GM18517 (cell line): ENCODE results near the gene UQCR11.

ENCODE experiments used
- ATAC-seq: cut with Tn5 transposase; IDR thresholded peaks from one replicate; pipeline ENCODE4 v1.9.1; 2021; ENCODE audit warnings: mild to moderate bottlenecking, moderate library complexity; ENCODE audit not compliant: unreplicated experiment

UQCR11 gene

GRCh38 chr19:1618157-1619093 is 13.2 kb upstream of the UQCR11 start:
- ATAC-seq = no peak

DNA sequence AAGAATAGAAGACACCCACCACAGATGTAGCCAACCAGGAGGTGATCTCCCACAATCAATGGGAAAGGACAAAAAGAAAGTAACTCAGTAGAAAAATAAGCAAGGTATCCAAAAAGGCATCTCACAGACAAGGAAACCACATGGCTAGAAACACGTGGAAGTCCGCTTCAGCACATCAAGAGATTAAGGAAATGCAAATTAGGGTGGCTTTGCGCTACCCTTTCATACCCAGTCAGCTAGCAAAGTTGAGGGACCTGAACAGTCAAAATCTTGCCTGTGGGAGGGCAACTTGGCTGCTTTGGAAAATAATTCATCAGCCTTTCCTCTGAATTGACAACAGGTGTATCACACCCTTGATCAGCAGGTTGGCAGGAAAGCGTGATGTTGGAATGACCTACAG is 11.6 kb upstream of the UQCR11 start:
- ATAC-seq = no peak

GRCh38 chr19:1616396-1616795 is 11.1 kb upstream of the UQCR11 start:
- ATAC-seq = no peak

DNA sequence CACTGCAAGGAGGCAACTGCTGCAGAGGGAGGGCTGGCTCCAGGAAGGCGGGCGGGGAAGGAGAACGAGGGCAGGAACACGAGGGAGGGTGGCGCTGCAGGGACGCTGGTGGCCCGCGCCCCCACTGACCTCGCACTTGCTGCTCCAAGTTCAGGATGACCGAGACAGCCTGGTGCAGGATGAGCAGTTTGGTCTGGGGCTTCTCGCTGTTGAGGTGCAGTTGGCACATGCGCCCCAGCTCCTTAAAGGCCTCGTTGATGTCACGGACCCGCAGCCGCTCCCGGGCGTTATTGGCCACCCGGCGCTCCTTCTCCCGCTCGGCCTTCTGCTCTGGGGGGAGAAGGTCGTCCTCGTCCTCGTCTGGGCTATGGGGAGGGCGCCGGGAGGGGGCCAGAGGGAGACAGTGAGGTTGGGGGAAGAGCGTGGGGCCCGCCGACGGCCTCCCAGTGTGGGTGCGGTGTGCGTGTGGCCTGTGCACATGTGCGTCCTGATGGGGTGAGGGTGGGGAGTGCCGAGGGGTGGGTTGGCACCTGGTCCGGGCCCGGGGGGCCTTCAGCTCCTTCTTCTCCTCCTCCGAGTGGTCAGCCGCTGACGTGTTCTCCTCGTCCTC is 10.0 kb upstream of the UQCR11 start:
- no peak for ATAC-seq

DNA sequence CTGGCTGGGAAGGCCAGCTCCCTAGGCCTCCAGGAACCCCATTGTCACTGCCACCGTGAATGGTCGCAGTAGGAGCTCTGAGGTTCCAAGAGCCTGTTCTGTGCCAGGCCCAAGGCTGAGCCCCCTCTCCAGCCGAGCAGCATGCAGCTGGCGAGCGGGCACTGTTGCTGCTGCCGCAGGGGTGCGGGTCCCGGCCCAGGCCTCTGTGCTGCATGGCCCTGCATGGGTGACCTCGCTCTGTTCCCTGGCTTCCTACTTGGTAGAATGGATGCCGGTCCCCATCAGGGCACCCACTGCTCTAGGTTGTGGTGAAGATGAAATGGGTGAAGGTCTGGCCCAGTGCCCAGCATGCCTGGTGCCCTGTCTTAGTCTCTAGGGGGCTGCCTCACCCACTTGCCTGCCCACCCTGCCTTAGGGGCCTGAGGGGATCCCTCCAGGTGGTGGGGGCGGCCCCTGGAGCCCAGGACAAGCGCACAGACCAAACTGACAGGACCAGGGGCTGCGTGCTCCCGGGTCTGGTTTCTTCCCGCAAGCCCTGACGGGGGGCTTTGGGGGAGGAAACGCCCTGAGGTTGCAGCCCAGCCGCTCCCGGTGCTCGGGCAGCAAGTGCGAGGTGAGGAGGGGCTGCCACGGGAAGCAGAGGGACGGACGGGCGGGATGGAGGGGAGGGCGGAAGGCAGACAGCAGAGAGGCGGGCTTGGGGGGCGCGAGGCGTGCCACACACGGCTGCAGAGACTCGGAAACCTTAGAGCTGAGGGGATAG is 8.7 kb upstream of the UQCR11 start:
- ATAC-seq = no peak

- no peak for ATAC-seq
These were observed 7.9 kb upstream of the UQCR11 start for GRCh38 chr19:1613146-1613545.

GRCh38 chr19:1612114-1613086 is 7.1 kb upstream of the UQCR11 start:
- ATAC-seq = no peak

- no peak for ATAC-seq
These were observed 6.1 kb upstream of the UQCR11 start for GRCh38 chr19:1611353-1611752.

GRCh38 chr19:1610579-1610978 is 5.3 kb upstream of the UQCR11 start:
- ATAC-seq = no peak

- no peak for ATAC-seq
These were observed 4.6 kb upstream of the UQCR11 start for GRCh38 chr19:1609680-1610474.

DNA sequence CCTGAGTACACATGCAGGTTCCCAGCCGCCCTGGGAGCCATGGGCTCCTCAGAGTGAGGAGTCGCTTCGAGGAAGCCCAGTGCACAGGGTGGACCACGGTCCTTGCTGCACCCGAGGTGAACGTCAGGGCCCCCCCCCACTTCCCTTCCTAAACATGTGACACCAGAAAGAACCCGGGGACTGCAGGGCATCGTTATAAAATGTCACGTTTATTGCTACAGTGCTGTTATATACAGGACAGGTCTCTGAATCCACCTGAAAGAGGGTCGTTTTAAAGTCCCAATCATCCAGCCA is 3.8 kb upstream of the UQCR11 start:
- ATAC-seq = no peak

GRCh38 chr19:1608359-1609102 is 3.3 kb upstream of the UQCR11 start:
- no peak for ATAC-seq

DNA sequence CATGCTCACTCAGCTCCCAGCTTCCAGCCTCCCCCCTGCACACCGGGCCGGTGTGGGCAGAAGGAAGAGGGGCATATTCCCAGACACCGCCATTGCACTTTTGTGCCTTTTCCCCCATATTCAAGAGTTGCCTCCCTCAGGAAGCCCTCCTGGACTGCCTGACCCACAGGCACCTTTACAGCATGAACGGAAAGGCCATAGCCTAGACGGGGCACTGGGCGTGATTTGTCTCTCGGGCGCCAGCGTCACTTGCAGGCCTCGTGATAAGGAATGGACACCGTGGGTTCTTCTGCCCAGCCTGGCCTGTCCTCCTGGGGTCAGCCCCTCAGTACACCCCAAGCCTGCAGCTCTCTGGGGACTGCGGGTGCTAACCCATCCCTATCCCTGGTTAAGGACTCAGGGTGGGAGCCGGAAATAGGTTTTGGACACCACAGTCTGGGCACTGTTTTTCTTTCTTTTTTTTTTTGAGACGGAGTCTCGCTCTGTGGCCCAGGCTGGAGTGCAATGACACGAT is 933 bp upstream of the UQCR11 start:
- ATAC-seq = peak; percentile 7

DNA sequence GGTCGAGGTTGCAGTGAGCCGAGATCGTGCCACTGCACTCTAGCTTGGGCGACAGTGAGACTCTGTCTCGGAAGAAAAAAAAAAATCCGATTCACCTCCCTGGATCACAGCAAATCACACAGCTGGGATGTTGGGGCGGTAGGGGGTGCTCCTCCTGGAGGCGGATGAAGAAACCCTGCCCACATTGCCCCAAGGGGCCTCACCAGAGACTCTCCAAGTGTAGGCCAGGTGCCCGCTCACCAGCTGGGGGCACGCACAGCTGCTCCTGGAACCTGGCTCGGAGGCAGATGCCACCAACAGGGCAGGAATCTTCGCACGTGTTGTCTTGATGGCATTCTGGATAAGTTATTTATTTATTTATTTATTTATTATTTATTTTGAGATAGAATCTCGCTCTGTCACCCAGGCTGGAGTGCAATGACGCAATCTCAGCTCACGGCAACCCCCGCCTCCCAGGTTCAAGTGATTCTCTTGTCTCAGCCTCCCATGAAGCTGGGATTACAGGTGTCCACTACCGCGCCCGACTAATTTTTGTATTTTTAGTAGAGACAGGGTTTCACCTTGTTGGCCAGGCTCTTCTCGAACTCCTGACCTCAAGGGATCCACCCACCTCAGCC is 3.1 kb downstream of the UQCR11 start:
- no peak for ATAC-seq

GRCh38 chr19:1601613-1602064 is 3.6 kb downstream of the UQCR11 start:
- ATAC-seq = no peak

- no peak for ATAC-seq
These were observed 5.8 kb downstream of the UQCR11 start for GRCh38 chr19:1599460-1599846.

DNA sequence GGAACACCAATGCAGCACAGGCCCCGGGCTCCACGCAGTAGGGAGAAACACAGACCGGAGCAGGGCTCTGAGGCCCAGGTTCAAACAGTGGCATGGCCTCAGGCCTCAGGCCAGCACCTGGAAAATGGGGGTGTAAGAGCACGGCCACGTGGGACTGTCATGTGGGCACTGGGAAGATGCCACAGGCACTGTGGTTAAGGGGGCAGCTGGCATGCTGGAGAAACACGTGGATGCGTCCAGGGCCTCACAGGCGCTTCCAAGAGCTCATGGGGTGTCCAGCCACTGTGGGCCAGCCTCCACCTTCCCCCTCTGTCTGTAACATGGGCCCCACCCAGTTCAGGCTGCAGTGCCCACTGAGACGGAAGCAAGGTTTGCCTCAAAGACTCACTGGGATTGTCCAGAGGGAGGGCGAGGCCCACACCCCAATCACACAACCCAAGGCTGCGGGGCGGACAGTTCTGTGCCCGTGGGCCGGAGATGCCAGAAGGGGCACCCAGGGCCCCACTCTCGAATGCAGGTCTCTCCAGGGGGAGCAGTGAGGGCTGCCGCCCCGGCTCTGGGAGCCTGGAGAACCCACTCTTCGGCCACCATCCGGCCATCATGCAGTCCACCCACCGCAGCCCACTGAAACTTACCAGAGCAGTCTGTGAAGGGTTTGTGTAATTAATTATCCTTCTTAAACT is 6.3 kb downstream of the UQCR11 start:
- no peak for ATAC-seq

DNA sequence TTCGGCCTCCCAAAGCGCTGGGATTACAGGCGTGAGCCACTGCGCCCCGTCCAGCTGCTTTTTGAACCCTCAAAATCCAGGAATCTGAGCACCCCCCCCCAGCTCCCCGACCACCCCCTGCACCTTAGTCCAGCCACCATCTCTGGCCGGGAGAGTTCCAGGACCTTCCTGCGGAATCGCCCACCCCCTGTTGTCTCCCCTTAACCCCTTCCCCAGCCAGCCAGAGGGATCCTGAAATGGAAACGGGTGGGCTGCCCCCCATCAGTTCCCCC is 11.8 kb downstream of the UQCR11 start:
- ATAC-seq = no peak
